Skeletal muscle satellite cell (primary cell): ENCODE results near the gene CCAR1. TPM values are rescaled to one million over a fixed set of nuclear protein-coding genes. Genes with fewer than 3 reads are reported as not detected.
"Not testable (repeated sequence)": the region's sequence is repeated elsewhere in the genome, so short reads cannot be mapped to it uniquely, and the experiment has no call there.

Source experiments
- H3K27me3 ChIP-seq: 2 replicates; pipeline ENCODE4 v1.7.0; 2013; ENCODE audit warnings: low read length; ENCODE audit not compliant: control insufficient read depth, insufficient read depth
- H3K36me3 ChIP-seq: 2 replicates; pipeline ENCODE4 v1.7.0; 2013; ENCODE audit warnings: mild to moderate bottlenecking, control low read depth, low read length; ENCODE audit not compliant: insufficient read depth
- H3K4me1 ChIP-seq: 2 replicates; pipeline ENCODE4 v1.7.0; 2013; ENCODE audit warnings: low read length; ENCODE audit not compliant: control insufficient read depth, insufficient read depth
- H3K4me2 ChIP-seq: 2 replicates; pipeline ENCODE4 v1.7.0; 2013; ENCODE audit warnings: mild to moderate bottlenecking, low read length
- H3K4me3 ChIP-seq: 2 replicates; pipeline ENCODE4 v1.7.0; 2013; ENCODE audit warnings: low read length
- H3K9ac ChIP-seq: 2 replicates; pipeline ENCODE4 v1.7.0; 2013; ENCODE audit warnings: mild to moderate bottlenecking, low read depth, low read length, moderate library complexity
- H3K9me3 ChIP-seq: replicated peaks from 2 replicates; pipeline ENCODE4 v1.7.0; 2013; ENCODE audit warnings: mild to moderate bottlenecking, control low read depth, low read length
- small RNA-seq: library from RNA; depleted of rRNA; stranded (forward); fragments of <200 nt; gene quantifications from one replicate; pipeline ENCODE3, GENCODE V24; 2012

CCAR1 gene

GRCh38 chr10:68829952-68830351 lies 108.9 kb downstream of the CCAR1 start:
- Histone ChIP-seq H3K9me3 (no peaks in the 10 kb centered on the region), H3K4me3 (no peak overlapping the region), H3K27me3 (peaks cover 45% of the 10 kb centered on the region), H3K4me1 (peaks cover 6% of the 10 kb centered on the region), H3K4me2 (no peak overlapping the region), H3K36me3 (no peaks in the 10 kb centered on the region), H3K9ac (no peak overlapping the region)

- Histone ChIP-seq H3K4me2 (no peak overlapping the region), H3K4me3 (no peak overlapping the region), H3K9ac (no peak overlapping the region), H3K9me3 (no peaks in the 10 kb centered on the region), H3K27me3 (peaks cover 45% of the 10 kb centered on the region), H3K36me3 (no peaks in the 10 kb centered on the region), H3K4me1 (peaks cover 2% of the 10 kb centered on the region)
Observed at GRCh38 chr10:68831961-68832455, 111.0 kb downstream of the CCAR1 start.

- Histone ChIP-seq H3K36me3 (no peaks in the 10 kb centered on the region), H3K4me3 (no peak overlapping the region), H3K27me3 (peaks cover 45% of the 10 kb centered on the region), H3K4me1 (no peaks in the 10 kb centered on the region), H3K9me3 (no peaks in the 10 kb centered on the region), H3K4me2 (no peak overlapping the region), H3K9ac (no peak overlapping the region)
Observed at GRCh38 chr10:68832601-68833000, 111.6 kb downstream of the CCAR1 start.

- Histone ChIP-seq H3K4me2 (no peak overlapping the region), H3K4me1 (no peaks in the 10 kb centered on the region), H3K4me3 (no peak overlapping the region), H3K27me3 (peaks cover 10% of the 10 kb centered on the region), H3K9ac (no peak overlapping the region), H3K9me3 (no peaks in the 10 kb centered on the region), H3K36me3 (no peaks in the 10 kb centered on the region)
Observed at GRCh38 chr10:68837626-68838322, 116.7 kb downstream of the CCAR1 start.

GRCh38 chr10:68840650-68841049 lies 119.6 kb downstream of the CCAR1 start:
- H3K27me3 ChIP-seq, H3K4me3 ChIP-seq, H3K4me1 ChIP-seq, H3K9ac ChIP-seq, H3K36me3 ChIP-seq, H3K4me2 ChIP-seq, H3K9me3 ChIP-seq: not testable (repeated sequence)

Small RNA genes within 50 kb of the gene (small RNA-seq; reads per million reads assigned to genes)
- gene MIR1254-1 (not detected), gene RF00019 (not detected)
